WTC11 (cell line): ENCODE measurements around the gene ADARB2.

Experiments used
- CTCF ChIP-seq: fragments of 200-600 bp; IDR thresholded peaks from 2 replicates; pipeline ENCODE4 v1.8.0; 2022; ENCODE audit warnings: antibody characterized with exemption
- E2F5 ChIP-seq: sonication (generic); formaldehyde crosslinking; IDR thresholded peaks from 2 replicates; pipeline ENCODE4 v1.8.1; 2022; ENCODE audit warnings: mild to moderate bottlenecking, moderate library complexity, missing genetic modification reagents
- JUN ChIP-seq: sonication (generic); formaldehyde crosslinking; IDR thresholded peaks from 2 replicates; pipeline ENCODE4 v1.8.0; 2023; ENCODE audit warnings: mild to moderate bottlenecking, missing genetic modification reagents
- STAT6 ChIP-seq: sonication (generic); formaldehyde crosslinking; conservative IDR thresholded peaks from 2 replicates; pipeline ENCODE4 v1.8.1; 2023; ENCODE audit warnings: mild to moderate bottlenecking, low read depth, missing genetic modification reagents, moderate library complexity

GRCh38 chr10:1452777-1453176 is 284.5 kb downstream of the ADARB2 start:
- TF ChIP-seq CTCF: no peak
- no peak for TF ChIP-seq STAT6
- TF ChIP-seq JUN (CRISPR knock-in tag): no peak
- no peak for TF ChIP-seq E2F5 (CRISPR knock-in tag)
